Endothelial cell of umbilical vein (primary cell): ENCODE data around the gene LMO7. TPM values are rescaled to one million over a fixed set of nuclear protein-coding genes. Genes with fewer than 3 reads are reported as not detected.
A peak's percentile ranks its signal among the peaks of the same experiment; 100 is the strongest.
"Not testable (repeated sequence)": the region's sequence is repeated elsewhere in the genome, so short reads cannot be mapped to it uniquely, and the experiment has no call there.

Experiments
- BruUV-seq: library from RNA; stranded (reverse); fragments of 400-500 nt; replicated peaks from 2 replicates; lab custom pipeline; 2021; lab: Mats Ljungman, UMichigan
- CTCF ChIA-PET: fragments of 300-600, 350-600 bp; sonication (Branson Sonifier 250); formaldehyde crosslinking; loops from one replicate; lab custom pipeline; 2021; ENCODE audit warnings: antibody characterized with exemption, inconsistent platforms; lab: Charles Lee
- POLR2A ChIA-PET: fragments of 300-600, 350-600 bp; sonication (Branson Sonifier 250); formaldehyde crosslinking; loops from one replicate; lab custom pipeline; 2021; ENCODE audit warnings: antibody characterized with exemption, inconsistent platforms; lab: Charles Lee
- DNase-seq: peaks from one replicate; pipeline ENCODE4 v3.0.0-alpha.2; 2011; ENCODE audit warnings: low read depth, low spot score
- FAIRE-seq: peaks from 2 replicates; lab custom pipeline; 2011; peaks lifted over from hg19 to GRCh38; lab: Jason Lieb, UNC
- H2AFZ ChIP-seq: 2 replicates; pipeline ENCODE4 v1.6.0; 2012; ENCODE audit warnings: low read depth, low read length, control low read depth, inconsistent platforms
- H3K27ac ChIP-seq: 2 replicates; pipeline ENCODE4 v1.5.1; 2011; ENCODE audit warnings: low read depth, mild to moderate bottlenecking, control low read depth, low read length, moderate library complexity; ENCODE audit not compliant: insufficient read depth
- H3K27me3 ChIP-seq, 2 experiments: 2 replicates each; pipeline versions ENCODE4 v1.6.0 to v1.6.1; 2011; ENCODE audit warnings: low read length in 2 of 2, mixed read lengths in 1 of 2; ENCODE audit not compliant: control insufficient read depth in 2 of 2, insufficient read depth in 2 of 2
- H3K36me3 ChIP-seq, 2 experiments: 2 replicates in 1 of 2; 3 replicates in 1 of 2; pipeline ENCODE4 v1.5.1; 2011; ENCODE audit warnings: low read length in 2 of 2, mild to moderate bottlenecking in 1 of 2, moderate library complexity in 1 of 2; ENCODE audit not compliant: control insufficient read depth in 2 of 2, insufficient read depth in 2 of 2; ENCODE audit errors: extremely low read depth in 1 of 2
- H3K4me1 ChIP-seq: 3 replicates; pipeline ENCODE4 v1.5.1; 2011; ENCODE audit warnings: mild to moderate bottlenecking, low read length; ENCODE audit not compliant: control insufficient read depth, insufficient read depth; ENCODE audit errors: extremely low read depth
- H3K4me2 ChIP-seq: 2 replicates; pipeline ENCODE4 v1.6.1; 2011; ENCODE audit warnings: low read length, control low read depth, mixed read lengths; ENCODE audit not compliant: insufficient read depth
- H3K4me3 ChIP-seq, 3 experiments: fragments of 200-600 bp in 1 of 3; sonication (generic), shearing (Covaris generic) in 1 of 3; replicated peaks in 1 of 3; 2 replicates each; pipeline ENCODE4 v1.5.1; 2011 to 2016; ENCODE audit warnings: control low read depth in 3 of 3, low read length in 3 of 3, mild to moderate bottlenecking in 2 of 3, inconsistent platforms in 1 of 3, low read depth in 1 of 3, moderate library complexity in 1 of 3; ENCODE audit not compliant: insufficient read depth in 1 of 3
- H3K79me2 ChIP-seq: 2 replicates; pipeline ENCODE4 v1.6.0; 2012; ENCODE audit warnings: low read length, inconsistent platforms; ENCODE audit not compliant: control insufficient read depth, insufficient read depth
- H3K9ac ChIP-seq: replicated peaks from 2 replicates; pipeline ENCODE3; 2011; ENCODE audit warnings: low read length, control low read depth; ENCODE audit not compliant: insufficient read depth; ENCODE audit errors: extremely low read depth
- H3K9me1 ChIP-seq: replicated peaks from 3 replicates; pipeline ENCODE4 v1.6.0; 2011; ENCODE audit warnings: mild to moderate bottlenecking, low read length; ENCODE audit not compliant: control insufficient read depth, insufficient read depth; ENCODE audit errors: extremely low read depth
- H3K9me3 ChIP-seq: replicated peaks from 2 replicates; pipeline ENCODE4 v1.5.1; 2012; ENCODE audit warnings: low read length, inconsistent platforms; ENCODE audit not compliant: control insufficient read depth, insufficient read depth
- H4K20me1 ChIP-seq: replicated peaks from 2 replicates; pipeline ENCODE3; 2011; ENCODE audit warnings: mild to moderate bottlenecking, low read length; ENCODE audit not compliant: control insufficient read depth, insufficient read depth; ENCODE audit errors: extremely low read depth
- EZH2 ChIP-seq: IDR thresholded peaks from 2 replicates; pipeline ENCODE4 v1.6.1; 2012; ENCODE audit warnings: borderline replicate concordance, low read depth, mild to moderate bottlenecking, moderate library complexity, low read length, inconsistent platforms; ENCODE audit not compliant: severe bottlenecking
- JUN ChIP-seq: IDR thresholded peaks from 2 replicates; pipeline ENCODE4 v1.6.1; 2011; ENCODE audit warnings: borderline replicate concordance, low read depth; ENCODE audit not compliant: insufficient read length, insufficient read depth
- MYC ChIP-seq: IDR thresholded peaks from one replicate; pipeline ENCODE4 v1.6.1; 2011; ENCODE audit warnings: mild to moderate bottlenecking, low read depth, low read length
- POLR2A ChIP-seq: IDR thresholded peaks from 2 replicates; pipeline ENCODE4 v1.6.1; 2012; ENCODE audit warnings: low read depth, mild to moderate bottlenecking, control low read depth, low read length
- dilution Hi-C: fragments of 300-500 bp; cut with MboI; formaldehyde crosslinking; loops from one replicate; pipeline ENCODE4 v1.15.0; 2019; ENCODE audit warnings: low sequenced_read_pairs; ENCODE audit not compliant: extremely low pct_ligation_motif_present
- intact Hi-C: fragments of 100-400 bp; cut with micrococcal nuclease; formaldehyde crosslinking; loops from one replicate; pipeline ENCODE4 v1.10.0; 2022
- polyA plus RNA-seq, 4 experiments: library from polyadenylated mRNA; depleted of rRNA in 3 of 4; stranded (reverse) in 3 of 4; unstranded in 1 of 4; fragments of >200 nt; gene quantifications; 2 replicates each; pipeline versions ENCODE4 v1.2.1 to v1.2.3, GENCODE V29; 2011 to 2012; ENCODE audit warnings: missing spikeins in 1 of 4
- total RNA-seq: library from RNA; stranded (reverse); gene quantifications from 2 replicates; pipeline ENCODE4 v1.2.3, GENCODE V29; 2021
- TF ChIP-seq, protein P1 (sequence below), 2 donors: IDR thresholded peaks; 1 replicate in 1 of 2; 2 replicates in 1 of 2; pipeline ENCODE4 v1.5.1; 2011; ENCODE audit warnings: low read length in 2 of 2, mild to moderate bottlenecking in 2 of 2, moderate library complexity in 2 of 2, control low read depth in 1 of 2, inconsistent platforms in 1 of 2, low read depth in 1 of 2; ENCODE audit not compliant: insufficient read depth in 1 of 2; ENCODE audit errors: extremely low read depth in 1 of 2
- TF ChIP-seq, protein P2 (sequence below): IDR thresholded peaks from 2 replicates; pipeline ENCODE4 v1.6.1; 2011; ENCODE audit not compliant: insufficient read depth, insufficient read length

LMO7 gene
- total and polyA plus RNA-seq, 2 donors (not counting 3 experiments of a cell fraction or from before 2014, with no cell fraction given), result 10.5 to 21.1 TPM

DNA sequence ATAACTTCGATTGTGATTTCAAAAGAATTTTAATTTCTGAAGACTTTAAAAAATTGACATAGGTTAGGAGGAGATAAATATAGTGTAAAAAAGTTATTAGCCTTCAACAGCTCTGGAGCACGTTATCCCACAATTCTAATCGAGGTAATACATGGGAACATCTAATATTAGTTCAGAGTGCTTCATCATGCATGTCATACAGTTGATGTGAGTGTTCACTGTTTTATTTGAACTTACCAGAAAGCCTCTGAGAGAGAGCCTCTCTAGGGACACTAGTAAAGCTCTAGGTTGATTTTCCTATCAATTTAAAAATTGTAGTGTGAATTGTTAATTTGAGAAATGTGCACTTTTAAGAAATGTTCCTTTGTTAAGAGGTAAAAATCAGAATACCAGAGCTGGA lies 140.4 kb downstream of the LMO7 start:
- CTCF ChIA-PET, result interaction anchor here (1.0 kb wide), 1 partner anchor 15 kb away, joined by 3 read pairs; no protein-coding TSS in a partner anchor
- no peak for DNase-seq
- Histone ChIP-seq H3K9me1 (peaks cover 2% of the 10 kb centered on the region), H4K20me1 (no peaks in the 10 kb centered on the region), H3K27me3 (no peaks in the 10 kb centered on the region), H3K4me3 (no peak overlapping the region), H3K27ac (peak overlapping the region; percentile 44), H3K9ac (peak overlapping the region; percentile 42), H3K79me2 (no peaks in the 10 kb centered on the region), H3K4me1 (peaks cover 19% of the 10 kb centered on the region), H3K4me2 (peak overlapping the region; percentile 63), H2AFZ (no peak overlapping the region), H3K36me3 (no peaks in the 10 kb centered on the region), H3K9me3 (no peaks in the 10 kb centered on the region)
- dilution Hi-C loops, result no loop called here
- POLR2A ChIA-PET, result no interaction called here
- intact Hi-C loops, result no loop called here
- TSS peak; percentile 85 for BruUV-seq
- TF ChIP-seq POLR2A (no peak), JUN (no peak)
- TF ChIP-seq, protein P1, sequence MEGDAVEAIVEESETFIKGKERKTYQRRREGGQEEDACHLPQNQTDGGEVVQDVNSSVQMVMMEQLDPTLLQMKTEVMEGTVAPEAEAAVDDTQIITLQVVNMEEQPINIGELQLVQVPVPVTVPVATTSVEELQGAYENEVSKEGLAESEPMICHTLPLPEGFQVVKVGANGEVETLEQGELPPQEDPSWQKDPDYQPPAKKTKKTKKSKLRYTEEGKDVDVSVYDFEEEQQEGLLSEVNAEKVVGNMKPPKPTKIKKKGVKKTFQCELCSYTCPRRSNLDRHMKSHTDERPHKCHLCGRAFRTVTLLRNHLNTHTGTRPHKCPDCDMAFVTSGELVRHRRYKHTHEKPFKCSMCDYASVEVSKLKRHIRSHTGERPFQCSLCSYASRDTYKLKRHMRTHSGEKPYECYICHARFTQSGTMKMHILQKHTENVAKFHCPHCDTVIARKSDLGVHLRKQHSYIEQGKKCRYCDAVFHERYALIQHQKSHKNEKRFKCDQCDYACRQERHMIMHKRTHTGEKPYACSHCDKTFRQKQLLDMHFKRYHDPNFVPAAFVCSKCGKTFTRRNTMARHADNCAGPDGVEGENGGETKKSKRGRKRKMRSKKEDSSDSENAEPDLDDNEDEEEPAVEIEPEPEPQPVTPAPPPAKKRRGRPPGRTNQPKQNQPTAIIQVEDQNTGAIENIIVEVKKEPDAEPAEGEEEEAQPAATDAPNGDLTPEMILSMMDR (IDR thresholded peaks at IDR 0.05; ENCODE audit: extremely low read depth in 1 of 2, insufficient read depth in 1 of 2, low read depth in 1 of 2, low read length in 2 of 2), result no peak
- no peak for FAIRE-seq

- FAIRE-seq, result no peak
- Histone ChIP-seq H2AFZ (no peak overlapping the region), H3K9ac (no peak overlapping the region), H4K20me1 (no peaks in the 10 kb centered on the region), H3K27me3 (no peaks in the 10 kb centered on the region), H3K9me1 (peaks cover 2% of the 10 kb centered on the region), H3K79me2 (no peaks in the 10 kb centered on the region), H3K4me1 (peaks cover 13% of the 10 kb centered on the region), H3K9me3 (no peaks in the 10 kb centered on the region), H3K27ac (no peak overlapping the region), H3K4me3 (no peak overlapping the region), H3K4me2 (no peak overlapping the region), H3K36me3 (no peaks in the 10 kb centered on the region)
- ChIA-PET POLR2A (no interaction called here), CTCF (interaction anchor here (1.3 to 1.7 kb wide), 3 partner anchors 8 to 84 kb away, joined by 3 to 5 read pairs (median 3); no protein-coding TSS in a partner anchor)
- intact Hi-C loops, result no loop called here
- TF ChIP-seq, protein P2, sequence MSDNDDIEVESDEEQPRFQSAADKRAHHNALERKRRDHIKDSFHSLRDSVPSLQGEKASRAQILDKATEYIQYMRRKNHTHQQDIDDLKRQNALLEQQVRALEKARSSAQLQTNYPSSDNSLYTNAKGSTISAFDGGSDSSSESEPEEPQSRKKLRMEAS, result no peak
- TF ChIP-seq POLR2A, result no peak
- no peak for TF ChIP-seq EZH2
- no peak for TF ChIP-seq MYC
- dilution Hi-C loops, result no loop called here
- no peak for DNase-seq
- no TSS peak for BruUV-seq
These were observed 143.3 kb downstream of the LMO7 start for GRCh38 chr13:75779393-75779792.

GRCh38 chr13:75780103-75780502 lies 144.0 kb downstream of the LMO7 start:
- CTCF ChIA-PET, result interaction anchor here (1.3 to 1.7 kb wide), 3 partner anchors 8 to 84 kb away, joined by 3 to 5 read pairs (median 3); no protein-coding TSS in a partner anchor
- BruUV-seq, H4K20me1 ChIP-seq, H3K79me2 ChIP-seq, H3K27ac ChIP-seq, H3K9me1 ChIP-seq, DNase-seq, intact Hi-C loops, H3K9ac ChIP-seq, dilution Hi-C loops, H3K36me3 ChIP-seq, H3K9me3 ChIP-seq, H3K4me2 ChIP-seq, POLR2A ChIA-PET, H3K27me3 ChIP-seq, H3K4me3 ChIP-seq, H2AFZ ChIP-seq, FAIRE-seq: not testable (repeated sequence)
- H3K4me1 ChIP-seq, result peaks cover 13% of the 10 kb centered on the region
